Esophagus squamous epithelium (tissue), 4 donors: ENCODE data around the gene TBC1D17.
A peak's percentile ranks its signal among the peaks of the same experiment; 100 is the strongest.

Experiments used
- POLR2A ChIP-seq, 4 donors: fragments of 450-650 bp; IDR thresholded peaks; one replicate each; pipeline ENCODE4 v1.6.1; 2017; ENCODE audit warnings: antibody characterized with exemption in 4 of 4, mild to moderate bottlenecking in 4 of 4, moderate library complexity in 3 of 4
- TF ChIP-seq, protein P1 (sequence below), 6 experiments: fragments of 450-650 bp in 4 of 6; fragments of 200-600 bp in 2 of 6; sonication (generic) in 2 of 6; IDR thresholded peaks; one replicate each; pipeline ENCODE4 v1.5.1; 2016 to 2019; ENCODE audit warnings: antibody characterized with exemption in 6 of 6, mild to moderate bottlenecking in 4 of 6, moderate library complexity in 4 of 6

GRCh38 chr19:49877020-49877878 lies at the start of gene TBC1D17, which contains the start of gene AKT1S1:
- TF ChIP-seq, protein P1, sequence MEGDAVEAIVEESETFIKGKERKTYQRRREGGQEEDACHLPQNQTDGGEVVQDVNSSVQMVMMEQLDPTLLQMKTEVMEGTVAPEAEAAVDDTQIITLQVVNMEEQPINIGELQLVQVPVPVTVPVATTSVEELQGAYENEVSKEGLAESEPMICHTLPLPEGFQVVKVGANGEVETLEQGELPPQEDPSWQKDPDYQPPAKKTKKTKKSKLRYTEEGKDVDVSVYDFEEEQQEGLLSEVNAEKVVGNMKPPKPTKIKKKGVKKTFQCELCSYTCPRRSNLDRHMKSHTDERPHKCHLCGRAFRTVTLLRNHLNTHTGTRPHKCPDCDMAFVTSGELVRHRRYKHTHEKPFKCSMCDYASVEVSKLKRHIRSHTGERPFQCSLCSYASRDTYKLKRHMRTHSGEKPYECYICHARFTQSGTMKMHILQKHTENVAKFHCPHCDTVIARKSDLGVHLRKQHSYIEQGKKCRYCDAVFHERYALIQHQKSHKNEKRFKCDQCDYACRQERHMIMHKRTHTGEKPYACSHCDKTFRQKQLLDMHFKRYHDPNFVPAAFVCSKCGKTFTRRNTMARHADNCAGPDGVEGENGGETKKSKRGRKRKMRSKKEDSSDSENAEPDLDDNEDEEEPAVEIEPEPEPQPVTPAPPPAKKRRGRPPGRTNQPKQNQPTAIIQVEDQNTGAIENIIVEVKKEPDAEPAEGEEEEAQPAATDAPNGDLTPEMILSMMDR (IDR thresholded peaks at IDR 0.05) = no peak
- TF ChIP-seq POLR2A (IDR thresholded peaks at IDR 0.05) = peak in 3 of 4 donors; percentile 72 to 90 (median 84)
